Measurements from ENCODE around the gene CXCR1. TPM values are rescaled to one million over a fixed set of nuclear protein-coding genes. Genes with fewer than 3 reads are reported as not detected.
A peak's percentile ranks its signal among the peaks of the same experiment; 100 is the strongest.
"Not testable (repeated sequence)": the region's sequence is repeated elsewhere in the genome, so short reads cannot be mapped to it uniquely, and the experiment has no call there.

CXCR1 gene
- total RNA-seq, 6 experiments from 2014 or later, result not detected

GRCh38 chr2:218179782-218180181 is 13.0 kb upstream of the CXCR1 start:
- Mint-ChIP-seq H3K9me3 (no peaks in the 10 kb centered on the region), H3K27me3 (ENCODE audit: insufficient read depth) (peaks cover 30% of the 10 kb centered on the region), H3K27ac (no peak overlapping the region), H3K36me3 (ENCODE audit: low read depth) (no peaks in the 10 kb centered on the region), H3K4me3 (no peak overlapping the region), H3K4me1 (ENCODE audit: low read depth) (no peaks in the 10 kb centered on the region)
- DNase-seq, result no peak
- no peak for TF ChIP-seq CTCF (IDR thresholded peaks at IDR 0.05)

GRCh38 chr2:218172845-218173244 is 6.1 kb upstream of the CXCR1 start:
- no peaks in the 10 kb centered on the region for H3K9me3 Mint-ChIP-seq
- no peak for DNase-seq
- H3K36me3 Mint-ChIP-seq (ENCODE audit: low read depth), result no peaks in the 10 kb centered on the region
- H3K4me1 Mint-ChIP-seq (ENCODE audit: low read depth), result peaks cover 21% of the 10 kb centered on the region
- no peak overlapping the region for H3K27ac Mint-ChIP-seq
- no peak overlapping the region for H3K4me3 Mint-ChIP-seq
- peaks cover 10% of the 10 kb centered on the region for H3K27me3 Mint-ChIP-seq (ENCODE audit: insufficient read depth)
- no peak for TF ChIP-seq CTCF (IDR thresholded peaks at IDR 0.05)

GRCh38 chr2:218171744-218172143 is 5.0 kb upstream of the CXCR1 start:
- not testable (repeated sequence) for H3K27ac Mint-ChIP-seq; H3K9me3 Mint-ChIP-seq; DNase-seq; H3K4me3 Mint-ChIP-seq; H3K36me3 Mint-ChIP-seq (ENCODE audit: low read depth)
- peaks cover 24% of the 10 kb centered on the region for H3K4me1 Mint-ChIP-seq (ENCODE audit: low read depth)
- H3K27me3 Mint-ChIP-seq (ENCODE audit: insufficient read depth), result peaks cover 10% of the 10 kb centered on the region

- peaks cover 24% of the 10 kb centered on the region for H3K27me3 Mint-ChIP-seq (ENCODE audit: insufficient read depth)
- H3K4me1 Mint-ChIP-seq (ENCODE audit: low read depth), result peaks cover 24% of the 10 kb centered on the region
- no peaks in the 10 kb centered on the region for H3K36me3 Mint-ChIP-seq (ENCODE audit: low read depth)
- H3K27ac Mint-ChIP-seq, result no peak overlapping the region
- no peak for TF ChIP-seq CTCF (IDR thresholded peaks at IDR 0.05)
- 0 out of 2 replicates have a peak overlapping the region, but pooled peaks have one; percentile 3 for H3K4me3 Mint-ChIP-seq
- no peak for DNase-seq
- H3K9me3 Mint-ChIP-seq, result no peaks in the 10 kb centered on the region
Observed at GRCh38 chr2:218169757-218170546, 3.2 kb upstream of the CXCR1 start.

- H3K9me3 Mint-ChIP-seq, result no peaks in the 10 kb centered on the region
- no peak overlapping the region for H3K27ac Mint-ChIP-seq
- peak; percentile 87 for TF ChIP-seq CTCF (IDR thresholded peaks at IDR 0.05)
- H3K4me3 Mint-ChIP-seq, result no peak overlapping the region
- H3K36me3 Mint-ChIP-seq (ENCODE audit: low read depth), result no peaks in the 10 kb centered on the region
- peaks cover 24% of the 10 kb centered on the region for H3K4me1 Mint-ChIP-seq (ENCODE audit: low read depth)
- H3K27me3 Mint-ChIP-seq (ENCODE audit: insufficient read depth), result peaks cover 35% of the 10 kb centered on the region
- DNase-seq, result no peak
Observed at GRCh38 chr2:218168635-218169462, 2.1 kb upstream of the CXCR1 start.

- no peak for TF ChIP-seq CTCF (IDR thresholded peaks at IDR 0.05)
- Mint-ChIP-seq H3K4me3 (no peak overlapping the region), H3K4me1 (ENCODE audit: low read depth) (peaks cover 24% of the 10 kb centered on the region), H3K27me3 (ENCODE audit: insufficient read depth) (peaks cover 42% of the 10 kb centered on the region), H3K9me3 (no peaks in the 10 kb centered on the region), H3K27ac (no peak overlapping the region), H3K36me3 (ENCODE audit: low read depth) (no peaks in the 10 kb centered on the region)
- DNase-seq, result peak; percentile 56
Observed at GRCh38 chr2:218168016-218168415, 1.3 kb upstream of the CXCR1 start.
